AG09319 (cell line): ENCODE results near the gene CCNJ.

Experiments
- DNase-seq: peaks from one replicate; pipeline ENCODE4 v3.0.0-alpha.2; 2010; ENCODE audit warnings: low read depth; ENCODE audit errors: extremely low read depth
- CTCF ChIP-seq: IDR thresholded peaks from 2 replicates; pipeline ENCODE4 v1.5.1; 2011; ENCODE audit warnings: low read depth, mild to moderate bottlenecking, inconsistent platforms, low read length, moderate library complexity

Gene CCNJ

GRCh38 chr10:96056787-96057186 lies 13.4 kb downstream of the CCNJ start:
- DNase-seq = no peak
- TF ChIP-seq CTCF = no peak

- no peak for TF ChIP-seq CTCF
- no peak for DNase-seq
Measured at GRCh38 chr10:96061232-96061631, 17.8 kb downstream of the CCNJ start.

GRCh38 chr10:96072674-96073073 lies 29.3 kb downstream of the CCNJ start:
- TF ChIP-seq CTCF = no peak
- DNase-seq = no peak

- no peak for TF ChIP-seq CTCF
- DNase-seq = no peak
Measured at GRCh38 chr10:96073722-96074121, 30.3 kb downstream of the CCNJ start.

- no peak for DNase-seq
- no peak for TF ChIP-seq CTCF
Measured at GRCh38 chr10:96074776-96075175, 31.4 kb downstream of the CCNJ start.

- DNase-seq = no peak
- TF ChIP-seq CTCF = no peak
Measured at GRCh38 chr10:96075977-96076376, 32.6 kb downstream of the CCNJ start.

GRCh38 chr10:96077156-96077555 lies 33.8 kb downstream of the CCNJ start:
- no peak for DNase-seq
- TF ChIP-seq CTCF = no peak

- DNase-seq = no peak
- no peak for TF ChIP-seq CTCF
Measured at GRCh38 chr10:96082153-96082552, 38.8 kb downstream of the CCNJ start.
